Neural cell (in vitro differentiated cells): Measurements from ENCODE around the gene OR2B3. TPM values are rescaled to one million over a fixed set of nuclear protein-coding genes. Genes with fewer than 3 reads are reported as not detected.

Source experiments
- H2AFZ ChIP-seq: fragments of 200-600, 300-800 bp; sonication (generic), shearing (Covaris generic); 2 replicates; pipeline ENCODE4 v1.6.0; 2014; ENCODE audit warnings: low read depth, mild to moderate bottlenecking, antibody characterized with exemption, low read length, moderate library complexity
- H3F3A ChIP-seq: fragments of 200-600 bp; shearing (Covaris generic); 2 replicates; pipeline ENCODE4 v1.6.1; 2016; ENCODE audit warnings: mild to moderate bottlenecking, moderate library complexity, mixed read lengths, antibody characterized with exemption, low read length; ENCODE audit not compliant: insufficient read depth, poor library complexity, severe bottlenecking
- H3K27ac ChIP-seq: fragments of 200-600, 300-800 bp; sonication (generic), shearing (Covaris generic); 2 replicates; pipeline ENCODE4 v1.5.1; 2014; ENCODE audit warnings: mild to moderate bottlenecking, low read length, moderate library complexity
- H3K27me3 ChIP-seq: fragments of 300-800, 200-600 bp; sonication (generic), shearing (Covaris generic); 2 replicates; pipeline ENCODE4 v1.6.0; 2014; ENCODE audit warnings: mild to moderate bottlenecking, low read depth, low read length, moderate library complexity; ENCODE audit not compliant: insufficient read depth
- H3K36me3 ChIP-seq: fragments of 300-800, 200-600 bp; sonication (generic), shearing (Covaris generic); 2 replicates; pipeline ENCODE4 v1.5.1; 2014; ENCODE audit warnings: mild to moderate bottlenecking, antibody characterized with exemption, low read length, moderate library complexity; ENCODE audit not compliant: insufficient read depth
- H3K4me2 ChIP-seq: fragments of 300-800, 200-600 bp; sonication (generic), shearing (Covaris generic); 2 replicates; pipeline ENCODE4 v1.6.0; 2014; ENCODE audit warnings: mild to moderate bottlenecking, low read length
- H3K4me3 ChIP-seq: fragments of 300-800, 200-600 bp; sonication (generic), shearing (Covaris generic); 2 replicates; pipeline ENCODE4 v1.5.1; 2014; ENCODE audit warnings: mild to moderate bottlenecking, low read length, moderate library complexity
- H3K79me2 ChIP-seq: fragments of 200-600 bp; shearing (Covaris generic); replicated peaks from 2 replicates; pipeline ENCODE4 v1.6.0; 2014; ENCODE audit warnings: mild to moderate bottlenecking, low read length, moderate library complexity; ENCODE audit not compliant: insufficient read depth
- H3K9ac ChIP-seq: fragments of 300-800, 200-600 bp; sonication (generic), shearing (Covaris generic); 2 replicates; pipeline ENCODE4 v1.6.1; 2016; ENCODE audit warnings: mild to moderate bottlenecking, low read length, mixed read lengths
- H3K9me2 ChIP-seq: fragments of 200-600 bp; shearing (Covaris generic); 2 replicates; pipeline ENCODE4 v1.6.1; 2016; ENCODE audit warnings: mild to moderate bottlenecking, low read length, mixed read lengths; ENCODE audit not compliant: insufficient read depth
- H3K9me3 ChIP-seq: fragments of 200-600, 300-800 bp; sonication (generic), shearing (Covaris generic); 2 replicates; pipeline ENCODE4 v1.6.1; 2016; ENCODE audit warnings: mild to moderate bottlenecking, mixed run types, low read length, moderate library complexity, mixed read lengths
- H4K20me1 ChIP-seq: fragments of 200-600 bp; shearing (Covaris generic); 2 replicates; pipeline ENCODE4 v1.6.1; 2016; ENCODE audit warnings: mild to moderate bottlenecking, mixed run types; ENCODE audit not compliant: insufficient read depth
- CTCF ChIP-seq: fragments of 450-650 bp; IDR thresholded peaks from 2 replicates; pipeline ENCODE4 v1.5.1; 2014; ENCODE audit warnings: antibody characterized with exemption, mild to moderate bottlenecking, moderate library complexity; ENCODE audit not compliant: poor library complexity, severe bottlenecking
- EZH2 ChIP-seq: fragments of 200-600, 300-800 bp; shearing (Covaris generic), sonication (generic); IDR thresholded peaks from 2 replicates; pipeline ENCODE4 v1.6.1; 2014; ENCODE audit warnings: antibody characterized with exemption, low read length, borderline replicate concordance, mild to moderate bottlenecking; ENCODE audit not compliant: insufficient read depth, poor library complexity, severe bottlenecking
- POLR2AphosphoS5 ChIP-seq: IDR thresholded peaks from 2 replicates; pipeline ENCODE4 v1.6.1; 2012
- RAD21 ChIP-seq: fragments of 450-650 bp; conservative IDR thresholded peaks from 2 replicates; pipeline ENCODE4 v1.6.1; 2014; ENCODE audit warnings: antibody characterized with exemption, mild to moderate bottlenecking, moderate library complexity
- SMC3 ChIP-seq: fragments of 450-650 bp; conservative IDR thresholded peaks from 2 replicates; pipeline ENCODE4 v1.6.1; 2014; ENCODE audit warnings: antibody characterized with exemption, mild to moderate bottlenecking, moderate library complexity; ENCODE audit not compliant: poor library complexity
- TAF1 ChIP-seq: IDR thresholded peaks from 2 replicates; pipeline ENCODE4 v1.6.1; 2012; ENCODE audit warnings: low read depth
- polyA plus RNA-seq: library from polyadenylated mRNA; depleted of rRNA; stranded (reverse); fragments of >200 nt; gene quantifications from 2 replicates; pipeline ENCODE4 v1.2.3, GENCODE V29; 2014
- TF ChIP-seq, protein P1 (sequence below): IDR thresholded peaks from 2 replicates; pipeline ENCODE4 v1.6.1; 2012; ENCODE audit warnings: borderline replicate concordance

OR2B3 gene
- polyA plus RNA-seq, 1 donor from 2014 or later, result not detected

DNA sequence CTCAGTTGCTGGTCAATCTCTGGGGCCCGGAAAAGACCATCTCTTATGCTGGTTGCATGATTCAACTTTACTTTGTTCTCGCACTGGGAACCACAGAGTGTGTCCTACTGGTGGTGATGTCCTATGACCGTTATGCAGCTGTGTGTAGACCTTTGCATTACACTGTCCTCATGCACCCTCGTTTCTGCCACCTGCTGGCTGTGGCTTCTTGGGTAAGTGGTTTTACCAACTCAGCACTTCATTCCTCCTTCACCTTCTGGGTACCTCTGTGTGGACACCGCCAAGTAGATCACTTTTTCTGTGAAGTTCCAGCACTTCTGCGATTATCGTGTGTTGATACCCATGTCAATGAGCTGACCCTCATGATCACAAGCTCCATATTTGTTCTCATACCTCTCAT lies 25.0 kb upstream of the OR2B3 start:
- Histone ChIP-seq H3K9me2 (no peaks in the 10 kb centered on the region), H3K27ac (no peak overlapping the region), H3F3A (peaks cover 7% of the 10 kb centered on the region), H4K20me1 (no peaks in the 10 kb centered on the region), H3K36me3 (no peaks in the 10 kb centered on the region), H3K27me3 (no peaks in the 10 kb centered on the region), H3K9ac (no peak overlapping the region), H3K9me3 (no peaks in the 10 kb centered on the region), H3K4me2 (no peak overlapping the region), H3K79me2 (no peaks in the 10 kb centered on the region), H2AFZ (no peak overlapping the region), H3K4me3 (no peak overlapping the region)
- TF ChIP-seq SMC3 (no peak), POLR2AphosphoS5 (no peak), CTCF (no peak)

- H3K4me2 ChIP-seq, result no peak within 1 kb of the TSS
- H3K9me2 ChIP-seq, result no peaks in the 10 kb centered on the region
- no peaks in the 10 kb centered on the region for H3K36me3 ChIP-seq
- H3K27ac ChIP-seq, result no peak within 1 kb of the TSS
- H3K79me2 ChIP-seq, result no peaks in the 10 kb centered on the region
- no peaks in the 10 kb centered on the region for H4K20me1 ChIP-seq
- TF ChIP-seq EZH2 (no peak), CTCF (no peak), TAF1 (no peak), SMC3 (no peak), RAD21 (no peak)
- TF ChIP-seq, protein P1, sequence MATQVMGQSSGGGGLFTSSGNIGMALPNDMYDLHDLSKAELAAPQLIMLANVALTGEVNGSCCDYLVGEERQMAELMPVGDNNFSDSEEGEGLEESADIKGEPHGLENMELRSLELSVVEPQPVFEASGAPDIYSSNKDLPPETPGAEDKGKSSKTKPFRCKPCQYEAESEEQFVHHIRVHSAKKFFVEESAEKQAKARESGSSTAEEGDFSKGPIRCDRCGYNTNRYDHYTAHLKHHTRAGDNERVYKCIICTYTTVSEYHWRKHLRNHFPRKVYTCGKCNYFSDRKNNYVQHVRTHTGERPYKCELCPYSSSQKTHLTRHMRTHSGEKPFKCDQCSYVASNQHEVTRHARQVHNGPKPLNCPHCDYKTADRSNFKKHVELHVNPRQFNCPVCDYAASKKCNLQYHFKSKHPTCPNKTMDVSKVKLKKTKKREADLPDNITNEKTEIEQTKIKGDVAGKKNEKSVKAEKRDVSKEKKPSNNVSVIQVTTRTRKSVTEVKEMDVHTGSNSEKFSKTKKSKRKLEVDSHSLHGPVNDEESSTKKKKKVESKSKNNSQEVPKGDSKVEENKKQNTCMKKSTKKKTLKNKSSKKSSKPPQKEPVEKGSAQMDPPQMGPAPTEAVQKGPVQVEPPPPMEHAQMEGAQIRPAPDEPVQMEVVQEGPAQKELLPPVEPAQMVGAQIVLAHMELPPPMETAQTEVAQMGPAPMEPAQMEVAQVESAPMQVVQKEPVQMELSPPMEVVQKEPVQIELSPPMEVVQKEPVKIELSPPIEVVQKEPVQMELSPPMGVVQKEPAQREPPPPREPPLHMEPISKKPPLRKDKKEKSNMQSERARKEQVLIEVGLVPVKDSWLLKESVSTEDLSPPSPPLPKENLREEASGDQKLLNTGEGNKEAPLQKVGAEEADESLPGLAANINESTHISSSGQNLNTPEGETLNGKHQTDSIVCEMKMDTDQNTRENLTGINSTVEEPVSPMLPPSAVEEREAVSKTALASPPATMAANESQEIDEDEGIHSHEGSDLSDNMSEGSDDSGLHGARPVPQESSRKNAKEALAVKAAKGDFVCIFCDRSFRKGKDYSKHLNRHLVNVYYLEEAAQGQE, result no peak
- H3K9me3 ChIP-seq, result no peaks in the 10 kb centered on the region
- H3F3A ChIP-seq, result no peaks in the 10 kb centered on the region
- H2AFZ ChIP-seq, result no peak within 1 kb of the TSS
- H3K9ac ChIP-seq, result no peak within 1 kb of the TSS
- H3K27me3 ChIP-seq, result no peaks in the 10 kb centered on the region
- no peak within 1 kb of the TSS for H3K4me3 ChIP-seq
Measured at GRCh38 chr6:29107758-29108157, 20.6 kb upstream of the OR2B3 start, which contains the start of gene OR2J3. Gene OR2J3, plus strand, starts transcription at chr6:29108058. Its CDS starts 3,833 bp downstream, at chr6:29111891.
